ENCODE data around the gene SH3RF3.

The SH3RF3 gene

GRCh38 chr2:109344270-109344805, 215.3 kb downstream of the SH3RF3 start:
- no peak for TF ChIP-seq CTCF (conservative IDR thresholded peaks at IDR 0.05)
- no peak overlapping the region; the same call in 1 of the 2 replicates for H3K27ac ChIP-seq

GRCh38 chr2:109345091-109345490, 216.1 kb downstream of the SH3RF3 start:
- no peak for TF ChIP-seq CTCF (conservative IDR thresholded peaks at IDR 0.05)
- peak overlapping the region; percentile 44 for H3K27ac ChIP-seq

- TF ChIP-seq CTCF (conservative IDR thresholded peaks at IDR 0.05): no peak
- peak overlapping the region; percentile 44 for H3K27ac ChIP-seq
Measured at GRCh38 chr2:109345653-109346480, 216.9 kb downstream of the SH3RF3 start.

- peak overlapping the region; percentile 44; the same call in 1 of the 2 replicates for H3K27ac ChIP-seq
Measured at GRCh38 chr2:109346601-109347228, 217.7 kb downstream of the SH3RF3 start.

GRCh38 chr2:109347626-109348025, 218.6 kb downstream of the SH3RF3 start:
- no peak overlapping the region for H3K27ac ChIP-seq
- no peak for TF ChIP-seq CTCF (conservative IDR thresholded peaks at IDR 0.05)

More at GRCh38 chr2:109346601-109347228, 217.7 kb downstream of the SH3RF3 start:
- TF ChIP-seq CTCF (conservative IDR thresholded peaks at IDR 0.05): no peak

- TF ChIP-seq CTCF (conservative IDR thresholded peaks at IDR 0.05): no peak
- no peak overlapping the region for H3K27ac ChIP-seq
Measured at GRCh38 chr2:109348190-109348589, 219.2 kb downstream of the SH3RF3 start.
